GM19438 (cell line): ENCODE data around the gene ERC2.

Experiments
- ATAC-seq: cut with Tn5 transposase; IDR thresholded peaks from one replicate; pipeline ENCODE4 v1.9.1; 2021; ENCODE audit warnings: low read depth; ENCODE audit not compliant: unreplicated experiment

The ERC2 gene

GRCh38 chr3:56370991-56371775 is 97.1 kb downstream of the ERC2 start:
- no peak for ATAC-seq

- no peak for ATAC-seq
Measured at GRCh38 chr3:56369914-56370313, 98.4 kb downstream of the ERC2 start.

DNA sequence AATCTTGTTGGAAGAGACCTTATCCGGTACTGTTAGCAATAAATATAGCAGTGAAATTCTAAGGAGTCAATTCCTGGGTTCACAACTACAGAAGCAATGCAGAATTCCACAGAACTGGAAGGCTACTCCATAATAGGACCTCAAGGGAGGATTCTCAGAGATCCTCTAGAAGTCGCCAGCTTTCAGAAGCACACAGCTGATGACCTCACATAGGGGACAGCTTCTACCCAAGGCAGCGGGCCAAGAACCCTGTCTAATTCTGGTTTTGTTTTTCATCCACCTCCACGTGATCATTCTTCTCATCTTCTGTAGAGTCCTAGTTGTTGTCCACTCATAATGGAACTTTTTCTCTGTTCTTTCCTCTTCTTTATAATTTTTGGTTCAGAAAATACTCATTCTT is 99.4 kb downstream of the ERC2 start:
- no peak for ATAC-seq

DNA sequence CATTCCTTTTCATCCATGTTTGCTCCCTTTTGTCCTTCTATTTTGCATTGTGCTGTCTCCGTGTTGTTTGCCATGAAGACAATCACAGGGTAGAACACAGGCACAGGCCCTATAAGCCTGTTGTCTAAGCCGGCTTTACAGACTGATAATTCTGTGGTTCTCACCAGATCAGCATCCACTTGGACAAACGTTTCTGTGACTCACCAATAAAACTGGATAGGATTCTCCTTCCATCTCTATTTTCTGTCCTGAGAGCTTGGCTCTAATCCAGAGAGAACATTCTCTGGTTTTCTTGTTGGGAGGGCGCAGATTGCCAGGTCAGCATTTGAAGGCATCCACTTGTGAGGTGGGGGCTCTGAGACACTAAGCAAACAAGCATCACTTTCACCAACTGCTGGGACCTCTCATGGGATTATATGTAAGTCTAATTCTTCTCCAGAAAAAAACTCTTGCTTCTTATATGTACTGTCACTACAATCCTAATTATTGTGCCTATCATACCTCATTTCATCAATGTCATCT is 101.6 kb downstream of the ERC2 start:
- no peak for ATAC-seq

- no peak for ATAC-seq
Measured at GRCh38 chr3:56365905-56366640, 102.2 kb downstream of the ERC2 start.

GRCh38 chr3:56364665-56365064 is 103.6 kb downstream of the ERC2 start:
- no peak for ATAC-seq

- no peak for ATAC-seq
Measured at GRCh38 chr3:56363720-56364119, 104.5 kb downstream of the ERC2 start.

GRCh38 chr3:56361731-56362130 is 106.5 kb downstream of the ERC2 start:
- no peak for ATAC-seq

DNA sequence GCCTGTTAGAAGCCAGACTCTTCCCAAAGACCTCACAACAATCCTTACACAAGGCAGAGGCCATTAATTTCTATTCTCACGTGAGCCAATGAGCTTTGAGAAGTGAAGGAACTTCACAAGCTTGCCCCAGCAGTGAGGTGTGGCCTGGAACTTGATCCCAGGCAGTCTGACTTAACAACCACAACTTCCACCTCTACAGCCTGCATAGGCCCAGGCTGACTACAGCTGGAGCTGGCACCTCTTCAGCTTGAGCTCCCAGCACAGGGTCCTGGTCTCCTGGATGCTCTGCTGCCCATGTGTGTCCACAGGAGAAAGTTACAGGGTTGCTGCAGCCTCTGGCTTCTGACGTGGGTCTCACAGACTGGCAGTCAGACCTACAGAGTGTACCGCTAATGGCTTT is 111.0 kb downstream of the ERC2 start:
- no peak for ATAC-seq

GRCh38 chr3:56356808-56357207 is 111.5 kb downstream of the ERC2 start:
- ATAC-seq, result no peak

DNA sequence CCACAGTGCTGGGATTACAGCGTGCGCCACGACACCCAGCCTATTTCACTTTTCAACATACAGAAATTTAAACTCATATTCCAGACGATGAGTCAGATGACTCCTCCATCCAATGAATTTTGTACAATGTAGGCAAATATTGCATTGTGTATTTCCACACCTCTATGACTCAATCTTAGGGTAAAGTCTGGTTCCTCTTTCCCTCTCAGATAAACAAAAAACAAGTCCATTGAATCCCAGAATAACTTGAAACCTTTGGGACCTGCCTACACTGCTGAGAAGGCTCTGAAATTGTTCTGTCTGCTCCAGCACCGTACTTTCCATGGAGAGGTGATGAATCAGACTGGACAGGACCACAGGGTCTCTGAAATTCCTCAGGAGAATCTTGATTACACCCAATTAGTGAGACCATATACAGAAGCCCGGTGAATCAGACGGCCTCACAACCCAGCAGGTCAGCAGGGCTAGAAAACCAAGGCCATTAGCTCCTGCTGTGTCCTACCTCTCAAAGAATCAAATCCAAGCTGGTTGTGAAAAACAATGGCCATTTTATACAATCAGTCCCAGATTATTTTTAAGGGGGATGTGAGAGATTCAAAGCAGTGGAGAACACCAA is 112.6 kb downstream of the ERC2 start:
- ATAC-seq, result no peak

GRCh38 chr3:56351537-56351936 is 116.7 kb downstream of the ERC2 start:
- ATAC-seq, result no peak

DNA sequence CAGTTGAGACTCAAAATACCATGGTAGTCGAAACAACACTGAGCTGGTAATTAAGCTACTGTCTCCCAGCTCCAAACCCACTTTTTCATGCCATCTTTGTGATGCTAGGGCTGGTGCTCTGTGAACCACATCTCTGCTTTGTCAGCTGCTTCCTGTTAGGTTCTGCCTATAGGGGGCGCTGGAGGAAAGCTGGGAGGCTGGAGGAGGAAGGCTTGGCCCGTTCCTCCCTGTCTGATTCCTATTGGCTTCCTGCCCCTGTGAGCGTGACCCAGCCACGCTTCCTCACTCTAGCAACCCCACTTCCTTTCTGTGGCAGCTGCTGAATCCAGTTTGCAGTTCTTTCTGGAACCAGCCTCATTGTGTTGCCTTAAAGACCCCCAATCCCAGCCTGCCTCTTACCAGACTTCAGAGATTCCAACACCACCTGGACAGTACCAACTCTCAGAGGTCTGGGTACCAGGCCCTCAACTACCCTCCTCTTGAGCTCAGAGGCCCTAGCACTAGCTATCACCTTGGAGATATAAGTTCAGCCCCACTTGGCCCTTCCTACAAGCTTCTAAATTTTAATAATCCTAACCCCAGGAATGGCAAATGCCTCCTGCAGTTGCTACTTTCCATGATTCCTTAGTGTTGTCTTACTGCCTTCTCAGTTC is 120.9 kb downstream of the ERC2 start:
- no peak for ATAC-seq

- ATAC-seq, result no peak
Measured at GRCh38 chr3:56342475-56342874, 125.8 kb downstream of the ERC2 start.

DNA sequence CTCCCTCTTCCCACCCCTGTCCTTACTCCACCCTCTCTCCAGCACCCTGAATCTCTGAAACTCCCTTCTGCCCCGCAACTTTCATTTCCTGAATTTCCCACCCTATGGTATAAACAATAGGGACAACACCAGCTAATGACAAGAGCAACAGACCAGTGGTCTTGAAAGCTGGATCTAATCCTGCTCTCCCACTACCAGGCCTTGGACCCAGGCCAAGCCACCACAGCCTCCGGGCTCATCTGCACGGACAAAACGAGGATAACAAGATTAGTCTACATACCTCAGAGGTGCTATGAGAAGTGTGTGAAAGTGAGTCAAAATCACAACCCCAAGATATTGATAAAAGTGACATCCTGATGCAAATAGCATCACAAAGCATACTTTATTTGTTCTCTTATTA is 128.6 kb downstream of the ERC2 start:
- no peak for ATAC-seq

DNA sequence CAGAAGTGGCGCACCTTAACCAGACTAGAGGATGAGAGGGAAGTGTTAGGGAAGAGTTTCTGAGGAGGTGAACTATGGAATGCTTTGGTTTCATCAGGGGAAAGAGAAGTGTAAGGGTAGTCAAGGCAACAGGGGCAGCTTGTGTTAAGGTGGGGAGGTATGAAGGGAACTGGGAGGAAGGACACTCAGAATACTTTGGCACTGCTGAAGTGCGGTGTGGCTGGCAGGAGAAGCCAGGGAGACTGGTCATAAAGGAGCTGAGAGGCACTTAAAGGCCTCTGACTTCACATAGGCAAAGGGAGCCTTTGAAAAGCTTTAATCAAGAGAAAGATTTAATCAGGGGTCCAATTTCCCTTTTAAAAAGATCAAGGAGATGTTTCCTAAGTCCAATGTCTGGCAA is 129.0 kb downstream of the ERC2 start:
- no peak for ATAC-seq

GRCh38 chr3:56336023-56336422 is 132.2 kb downstream of the ERC2 start:
- no peak for ATAC-seq

GRCh38 chr3:56324473-56324872 is 143.8 kb downstream of the ERC2 start:
- no peak for ATAC-seq

GRCh38 chr3:56323986-56324420 is 144.3 kb downstream of the ERC2 start:
- no peak for ATAC-seq

- no peak for ATAC-seq
Measured at GRCh38 chr3:56322862-56323261, 145.4 kb downstream of the ERC2 start.

DNA sequence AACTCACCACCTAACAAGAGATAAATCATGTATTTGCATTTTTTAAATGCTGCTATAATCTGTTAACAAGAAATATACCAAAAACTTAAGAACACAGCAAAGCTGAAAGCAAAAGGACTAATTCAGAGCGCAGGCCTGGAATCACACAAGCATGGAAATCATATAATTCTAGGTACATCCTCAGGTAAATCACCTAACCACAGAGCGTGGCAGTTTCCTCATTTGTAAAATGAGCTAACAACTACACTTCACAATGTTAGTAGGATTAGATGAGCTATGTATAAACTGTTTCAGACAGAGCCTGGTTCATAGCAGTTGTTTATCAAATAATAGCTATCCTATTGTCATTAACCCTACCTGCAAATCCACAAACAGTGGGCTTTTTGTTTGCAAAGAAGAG is 146.4 kb downstream of the ERC2 start:
- ATAC-seq, result no peak
